NCI-H187 treated with DMSO at 0.1 percent for 48 hours (cell line): ENCODE results near the gene DLG4.
"Not testable (repeated sequence)": the region's sequence is repeated elsewhere in the genome, so short reads cannot be mapped to it uniquely, and the experiment has no call there.

Source experiments
- DNase-seq: peaks from one replicate; lab custom pipeline; 2025; lab: John Stamatoyannopoulos, UW

DLG4 gene

DNA sequence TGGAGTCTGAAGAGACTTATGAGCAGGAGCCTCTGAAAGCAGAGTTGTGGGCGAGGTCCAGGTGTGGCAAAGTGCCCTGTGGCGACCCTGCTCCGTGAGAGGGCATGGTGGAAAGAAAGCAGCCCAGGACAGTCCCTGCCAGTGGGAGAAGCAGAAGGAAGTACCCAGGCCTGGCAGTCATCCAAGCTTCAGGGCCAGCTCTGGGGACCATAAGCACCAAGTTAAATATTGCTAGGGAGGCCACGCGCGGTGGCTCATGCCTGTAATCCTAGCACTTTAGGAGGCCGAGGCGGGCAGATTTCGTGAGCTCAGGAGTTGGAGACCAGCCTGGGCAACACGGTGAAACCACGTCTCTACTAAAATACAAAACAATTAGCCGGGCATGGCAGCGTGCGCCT is 35.5 kb downstream of the DLG4 start:
- no peak for DNase-seq

DNA sequence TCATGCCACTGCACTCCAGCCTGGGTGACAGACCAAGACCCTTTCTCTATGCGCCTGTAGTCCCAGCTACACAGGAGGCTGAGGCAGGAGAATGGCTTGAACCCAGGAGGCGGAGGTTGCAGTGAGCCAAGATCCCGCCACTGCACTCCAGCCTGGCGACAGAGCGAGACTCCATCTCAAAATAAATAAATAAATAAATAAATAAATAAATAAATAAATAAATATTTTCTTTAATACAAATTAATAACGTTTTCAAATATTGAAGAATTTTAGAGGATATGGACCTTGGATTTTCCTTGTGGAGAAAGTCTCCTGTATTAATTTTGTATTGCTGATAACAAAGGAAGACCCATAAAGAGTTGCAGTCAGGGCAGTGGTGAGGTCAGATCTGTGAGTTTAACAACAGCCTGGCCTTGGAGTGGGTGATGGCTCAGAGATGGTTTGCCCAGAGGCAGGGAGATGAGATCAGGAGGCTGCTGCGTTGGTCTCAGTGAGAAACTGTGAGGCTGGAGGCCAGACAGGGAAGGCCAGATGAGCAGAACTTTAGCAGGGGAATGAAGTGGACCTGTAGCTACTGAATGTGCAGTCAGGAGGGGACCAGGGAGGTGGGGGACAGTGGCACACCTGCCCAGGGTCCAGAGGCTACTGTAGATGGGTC is 36.1 kb downstream of the DLG4 start:
- DNase-seq: no peak

DNA sequence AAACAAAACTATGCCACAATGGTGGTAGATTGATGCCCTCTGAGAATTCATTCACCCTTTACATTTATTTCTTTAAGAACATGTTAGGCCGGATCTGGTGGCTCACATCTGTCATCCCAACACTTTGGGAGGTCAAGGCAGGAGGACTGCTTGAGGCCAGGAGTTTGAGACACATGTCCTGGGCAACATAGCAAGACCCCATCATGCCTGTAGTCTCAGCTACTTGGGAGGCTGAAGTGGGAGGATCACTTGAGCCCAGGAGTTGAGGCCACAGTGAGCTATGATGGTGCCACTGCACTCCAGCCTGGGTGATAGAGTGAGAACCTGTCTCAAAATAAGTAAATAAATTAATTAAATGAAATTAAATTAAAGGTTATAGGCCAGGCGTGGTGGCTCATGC is 37.5 kb downstream of the DLG4 start:
- DNase-seq: not testable (repeated sequence)

DNA sequence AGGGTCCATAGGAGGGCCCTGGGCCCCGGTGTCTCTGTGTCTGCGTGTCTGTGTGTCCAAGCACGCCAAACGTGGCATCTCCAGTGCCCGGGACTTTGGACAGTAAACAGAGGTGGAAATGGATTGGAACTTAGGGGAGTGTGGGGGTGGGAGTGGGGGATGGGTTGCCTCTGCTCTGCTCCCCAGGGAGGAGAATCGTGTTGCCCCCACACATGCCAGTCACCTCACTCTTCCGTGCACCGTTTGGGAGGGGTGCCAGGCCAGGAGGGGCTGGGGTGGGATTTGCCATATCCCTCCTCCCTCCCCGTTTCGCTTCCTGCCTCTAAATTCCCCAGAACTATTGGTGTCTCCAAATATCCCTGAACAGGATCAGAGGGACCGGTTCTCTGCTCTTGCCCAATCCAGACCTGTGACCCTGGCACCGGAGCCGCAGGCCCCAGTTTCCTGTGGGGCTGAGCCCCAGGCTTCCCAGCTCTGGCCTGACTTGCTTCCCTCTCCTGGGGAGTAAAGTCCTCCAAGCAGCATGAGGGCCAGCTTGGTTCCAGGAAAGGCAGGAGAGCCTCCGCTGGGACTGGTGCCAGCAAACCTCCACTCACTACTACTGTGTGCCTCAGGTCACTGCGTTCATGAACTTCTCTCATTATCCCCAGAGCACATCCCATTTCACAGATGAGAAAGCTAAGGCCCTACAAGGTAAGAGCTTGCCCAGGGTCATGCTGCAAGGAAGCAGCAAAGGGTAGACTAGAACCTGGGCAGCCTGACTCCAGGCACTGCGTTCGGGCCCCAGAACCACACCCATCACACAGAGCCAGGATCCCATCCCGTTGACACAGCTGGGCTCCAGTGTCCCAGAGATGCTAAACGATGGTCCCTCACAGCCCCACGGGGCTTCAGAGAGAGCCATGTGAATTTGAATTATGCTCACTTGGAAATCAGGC is 40.0 kb downstream of the DLG4 start, which contains the start of gene ASGR1:
TSS of gene ASGR1 (minus strand) at position 54 of the 938 bp plus-strand sequence. CDS start 807 bp downstream, outside the sequence.
- DNase-seq: no peak

DNA sequence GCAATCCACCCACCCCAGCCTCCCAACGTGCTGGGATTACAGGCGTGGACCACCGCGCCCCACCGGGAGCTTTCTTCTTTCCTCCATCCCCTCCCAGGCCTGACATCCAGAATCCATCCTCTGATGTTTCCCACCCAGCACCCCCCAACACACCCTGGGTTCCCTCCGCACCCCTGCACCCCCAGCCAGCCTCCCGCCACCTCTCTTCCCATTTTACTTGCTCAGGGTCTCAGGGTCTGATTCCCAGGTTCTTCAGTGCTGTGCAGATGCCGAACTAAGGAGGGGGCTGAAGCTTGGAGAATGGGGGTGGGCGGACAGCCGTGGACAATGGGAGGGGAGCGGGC is 40.7 kb downstream of the DLG4 start:
- no peak for DNase-seq

DNA sequence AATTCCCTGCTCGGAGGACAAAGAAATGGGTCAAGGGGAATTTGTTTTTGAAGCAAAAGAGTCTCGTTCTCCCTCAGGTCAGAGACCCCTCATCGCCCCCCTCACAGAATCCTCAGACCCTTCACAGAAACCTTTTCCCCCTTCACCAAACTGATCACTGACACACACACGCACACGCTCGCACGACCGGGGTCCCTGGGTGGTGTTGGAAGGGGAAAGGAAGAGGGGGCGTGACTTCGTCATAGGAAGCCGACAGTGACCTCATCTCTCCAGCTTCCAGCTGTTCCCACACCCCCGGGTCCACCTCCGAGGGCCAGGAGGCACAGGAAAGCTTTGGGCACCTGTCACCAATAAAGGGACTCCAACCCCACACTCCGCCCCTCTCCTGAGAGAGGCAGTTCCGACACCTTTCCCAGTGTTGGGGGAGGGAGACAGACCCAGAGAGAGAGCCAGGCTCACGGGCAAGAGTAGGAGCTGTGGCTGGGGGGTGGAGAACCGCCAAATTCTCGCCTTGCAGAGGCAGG is 41.6 kb downstream of the DLG4 start:
- no peak for DNase-seq

DNA sequence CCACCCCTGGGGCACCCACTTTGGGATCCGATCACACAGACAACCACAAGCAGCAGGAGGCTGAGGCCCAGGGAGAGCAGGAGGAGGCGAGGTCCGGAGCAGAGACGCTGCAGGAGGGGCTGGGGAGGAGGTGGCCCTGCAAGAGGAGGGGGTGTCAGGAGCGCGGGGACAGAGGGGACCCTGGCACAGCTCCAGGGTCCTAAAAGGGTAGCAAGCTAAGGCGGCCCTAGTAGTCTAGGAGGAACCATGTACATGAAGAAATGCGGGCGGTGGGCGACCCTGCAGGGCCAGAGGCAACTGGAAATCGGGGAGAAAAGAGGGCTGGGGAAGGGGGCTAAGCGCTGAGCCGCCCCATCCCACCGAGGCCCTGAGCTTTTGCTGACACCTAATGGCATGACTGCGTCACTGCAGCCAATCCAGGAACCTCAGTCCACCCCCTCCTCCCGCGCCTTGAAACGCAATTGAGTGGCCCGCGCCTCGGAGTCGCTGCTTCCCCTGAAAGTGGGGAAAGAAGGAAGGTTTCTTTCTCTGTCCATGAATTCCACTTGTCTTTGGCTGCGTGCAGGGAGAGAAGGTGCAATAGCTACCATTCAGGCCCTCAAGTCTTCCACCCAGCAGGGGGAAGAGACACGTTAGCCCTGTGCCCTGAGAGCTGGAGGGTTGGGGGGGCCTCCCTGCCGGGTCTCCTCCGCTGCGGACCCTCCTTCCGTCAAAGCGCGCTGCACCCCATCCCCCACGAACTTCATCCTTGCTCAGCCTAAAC is 42.3 kb downstream of the DLG4 start:
- no peak for DNase-seq

DNA sequence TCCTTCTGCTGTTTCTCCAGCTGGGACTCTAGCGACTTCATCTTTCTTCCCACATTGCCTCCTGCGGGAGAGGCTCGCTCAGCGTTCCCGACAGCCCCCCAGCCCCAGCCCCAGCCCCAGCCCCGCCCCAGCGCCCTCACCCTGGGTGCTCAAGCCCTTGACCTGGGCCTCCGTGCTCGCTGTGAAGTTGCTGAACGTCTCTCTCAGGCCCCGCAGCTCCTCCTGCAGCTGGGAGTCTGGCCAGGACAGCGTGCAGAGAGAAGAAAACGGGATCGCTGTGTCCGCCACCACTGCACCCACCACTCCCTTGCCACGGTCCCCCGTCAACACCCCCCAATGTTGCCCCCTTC is 42.8 kb downstream of the DLG4 start:
- no peak for DNase-seq

DNA sequence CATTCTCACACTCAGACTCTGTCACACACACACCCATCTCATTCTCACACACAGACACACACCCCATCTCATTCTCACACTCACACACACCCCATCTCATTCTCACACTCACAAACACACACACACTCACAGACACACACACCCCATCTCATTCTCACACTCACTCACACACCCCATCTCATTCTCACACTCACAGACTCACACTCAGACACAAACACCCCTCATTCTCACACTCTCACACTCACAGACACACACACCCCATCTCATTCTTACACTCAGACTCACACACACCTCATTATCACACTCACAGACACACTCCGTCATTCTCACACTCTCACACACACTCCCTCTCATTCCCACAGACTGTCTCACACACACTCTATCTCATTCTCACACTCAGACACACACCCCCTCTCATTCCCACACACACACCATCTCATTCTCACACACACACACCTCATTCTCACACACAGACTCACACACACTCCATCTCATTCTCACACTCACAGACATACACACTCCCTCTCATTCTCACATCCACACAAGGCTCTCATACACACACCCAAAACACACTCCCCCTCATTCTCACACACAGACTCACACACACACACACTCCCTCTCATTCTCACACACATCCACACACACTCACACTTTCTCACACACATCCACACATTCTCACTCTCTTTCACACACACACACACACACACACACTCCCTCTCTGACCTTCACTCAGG is 43.4 kb downstream of the DLG4 start:
- no peak for DNase-seq

DNA sequence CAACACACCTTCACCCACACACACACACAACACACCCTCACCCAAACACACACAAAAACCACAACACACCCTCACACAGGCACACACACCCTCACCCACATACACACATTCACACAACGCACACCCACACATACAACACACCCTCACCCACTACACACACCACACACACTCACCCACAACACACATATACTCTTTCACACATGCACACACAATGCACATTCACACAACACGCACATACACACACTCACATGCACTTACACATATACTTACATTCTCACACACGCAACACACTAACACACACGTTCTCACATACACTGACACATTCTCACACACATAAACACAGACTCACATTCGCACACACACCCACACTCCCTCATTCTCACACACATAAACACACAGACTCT is 44.3 kb downstream of the DLG4 start:
- no peak for DNase-seq

DNA sequence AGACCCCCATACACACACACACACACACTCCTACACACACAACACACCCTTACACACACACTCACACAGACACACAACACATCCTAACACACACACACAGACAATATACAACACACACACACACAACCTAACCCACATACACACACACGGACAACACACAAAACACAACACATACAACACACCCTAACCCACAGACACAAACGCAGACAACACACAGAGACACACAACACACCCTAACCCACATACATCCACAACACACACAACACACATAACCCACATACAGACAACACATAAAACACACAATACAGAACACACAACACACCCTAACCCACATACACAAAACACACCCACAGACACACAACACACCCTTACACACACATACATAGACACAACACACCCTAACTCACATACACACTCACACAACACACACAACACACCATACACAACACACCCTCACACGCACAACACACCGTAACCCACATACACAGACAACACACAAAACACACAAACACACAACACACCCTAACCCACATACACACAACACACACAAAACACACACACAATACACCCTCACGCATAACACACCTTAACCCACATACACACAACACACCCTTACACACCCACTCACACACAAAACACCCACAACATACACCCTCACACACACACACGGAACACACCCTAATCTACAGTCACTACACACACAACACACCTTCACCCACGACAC is 44.9 kb downstream of the DLG4 start:
- no peak for DNase-seq

DNA sequence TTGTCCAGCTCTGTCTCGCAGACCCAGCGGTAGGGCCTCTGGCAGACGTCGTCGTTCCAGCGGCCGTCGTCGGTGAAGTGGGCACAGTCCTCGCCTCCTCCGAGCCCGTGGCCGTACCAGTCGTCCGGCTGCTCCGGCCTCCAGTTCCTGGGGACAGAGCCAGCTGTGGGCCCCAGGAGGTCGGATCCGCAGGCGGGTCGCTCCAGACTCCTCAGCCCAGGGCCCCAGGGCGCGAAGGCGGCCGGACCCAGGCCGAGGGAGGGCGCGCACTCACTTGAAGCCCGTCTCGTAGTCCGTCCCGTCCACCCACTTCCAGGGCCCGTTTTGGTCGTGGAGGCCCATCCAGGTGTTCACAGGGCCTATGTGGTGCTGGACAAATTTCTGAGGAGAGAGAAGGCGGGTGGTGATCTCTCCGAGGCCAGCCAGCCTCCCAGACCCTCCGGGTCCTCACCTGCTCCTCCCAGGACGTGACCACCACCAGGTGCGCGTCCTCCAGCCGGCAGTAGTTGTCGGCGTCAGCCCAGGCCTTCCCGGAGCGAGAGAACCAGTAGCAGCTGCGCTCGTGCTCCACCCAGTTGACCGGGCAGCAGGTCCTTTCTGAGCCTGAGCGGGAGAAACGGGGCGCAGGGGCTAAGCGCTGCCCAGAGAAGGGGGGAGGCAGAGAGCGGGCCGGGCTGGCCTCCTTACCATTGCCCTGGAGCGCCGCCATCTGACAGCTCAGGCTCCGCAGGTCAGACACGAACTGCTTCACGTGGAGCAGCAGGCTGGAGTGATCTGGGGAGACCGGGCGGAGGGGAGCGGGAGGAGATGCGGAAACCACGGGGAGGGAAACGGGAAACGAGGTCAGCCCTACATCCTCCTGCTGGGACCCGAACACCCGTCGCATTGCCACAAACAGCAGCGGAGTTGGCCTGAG is 45.7 kb downstream of the DLG4 start:
- no peak for DNase-seq

DNA sequence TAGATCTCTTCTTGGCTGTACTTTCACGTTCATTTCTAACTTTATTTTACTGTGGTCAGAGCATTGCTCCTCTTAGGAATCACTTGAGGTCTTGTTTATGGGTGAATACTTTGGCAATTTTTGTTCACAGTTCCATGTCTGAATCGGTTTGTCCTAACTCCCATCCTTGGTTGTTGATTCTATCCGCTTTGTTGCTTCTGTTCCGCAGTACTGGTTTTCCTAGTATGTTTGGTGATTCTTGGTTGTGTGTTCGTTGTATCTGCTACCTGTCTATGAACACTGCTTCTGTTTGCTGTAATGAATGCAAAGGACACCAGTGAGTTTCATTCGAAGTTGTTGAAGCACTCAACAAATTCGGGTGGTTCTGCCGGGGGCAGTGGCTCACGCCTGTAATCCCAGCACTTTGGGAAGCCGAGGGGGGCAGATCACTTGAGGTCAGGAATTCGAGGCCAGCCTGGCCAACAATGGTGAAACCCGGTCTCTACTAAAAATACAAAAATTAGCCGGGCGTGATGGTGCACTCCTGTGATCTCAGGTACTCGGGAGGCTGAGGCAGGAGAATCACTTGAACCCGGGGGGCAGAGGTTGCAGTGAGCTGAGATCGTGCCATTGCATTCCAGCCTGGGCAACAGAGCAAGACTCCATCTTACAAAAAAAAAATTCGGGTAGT is 47.0 kb downstream of the DLG4 start:
- DNase-seq: not testable (repeated sequence)

DNA sequence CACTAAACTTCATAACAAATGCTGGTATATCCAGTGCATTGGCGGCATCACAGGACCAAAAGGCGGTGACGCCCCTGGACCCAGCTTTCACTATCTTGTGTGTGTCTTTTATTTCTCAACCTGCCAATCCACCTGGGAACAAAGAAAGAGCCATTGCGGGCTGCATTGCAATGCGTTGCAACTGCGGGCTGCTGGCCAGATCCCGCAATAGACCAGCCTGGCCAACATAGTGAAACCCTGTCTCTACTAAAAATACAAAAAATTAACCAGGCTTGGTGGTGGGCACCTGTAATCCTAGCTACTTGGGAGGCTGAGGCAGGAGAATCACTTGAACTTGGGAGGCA is 50.1 kb downstream of the DLG4 start:
- DNase-seq: not testable (repeated sequence)

DNA sequence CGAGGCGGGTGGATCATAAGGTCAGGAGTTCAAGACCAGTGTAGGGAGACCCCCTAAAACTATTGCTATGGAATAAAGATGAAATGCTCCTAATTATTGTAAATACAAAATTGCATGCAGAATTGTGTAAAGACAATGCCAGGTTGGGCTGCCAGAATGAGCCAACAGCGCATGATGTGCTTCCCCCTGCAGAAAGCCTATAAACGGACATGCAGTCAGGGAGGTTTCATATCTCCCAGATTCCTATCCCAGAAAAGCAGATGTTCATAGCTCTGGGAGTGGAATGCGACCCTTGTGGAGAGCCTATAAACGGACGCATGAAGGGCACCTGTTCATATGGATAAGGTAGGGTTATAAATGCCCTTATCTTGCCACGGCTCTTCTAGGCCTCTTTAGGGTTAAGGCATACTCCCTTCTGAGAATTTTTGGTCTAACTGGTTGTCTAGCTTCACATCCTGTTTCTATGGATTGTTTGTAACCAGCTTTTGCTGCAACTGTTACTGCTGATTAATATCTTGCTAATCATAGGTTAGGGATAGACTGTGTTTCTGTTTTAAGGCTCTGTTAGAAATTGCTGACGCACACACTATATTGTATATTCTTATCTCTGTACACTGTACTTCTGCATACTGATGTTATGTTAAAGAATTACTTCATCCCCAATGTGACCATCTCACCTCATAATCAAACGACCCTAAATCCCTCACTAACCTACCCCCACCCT is 50.6 kb downstream of the DLG4 start:
- not testable (repeated sequence) for DNase-seq

DNA sequence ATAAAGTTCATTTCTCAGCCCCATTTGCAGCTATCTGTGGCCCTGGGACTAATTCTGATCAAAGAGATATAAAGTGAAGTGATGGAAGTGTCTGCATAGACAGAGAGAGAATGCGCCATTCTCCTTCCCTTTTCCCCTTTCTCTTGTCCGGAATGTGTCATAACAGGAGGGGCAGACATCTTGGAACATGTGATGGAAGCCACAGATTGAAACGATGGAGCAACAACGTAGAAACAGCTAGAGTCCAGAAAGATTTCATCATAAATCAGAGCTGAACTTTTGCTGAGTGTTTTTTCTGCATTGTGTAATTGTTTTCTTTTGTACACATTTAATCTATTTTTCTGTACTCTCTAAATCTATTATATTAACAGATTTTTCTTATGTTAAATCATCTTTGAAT is 51.8 kb downstream of the DLG4 start:
- DNase-seq: no peak

DNA sequence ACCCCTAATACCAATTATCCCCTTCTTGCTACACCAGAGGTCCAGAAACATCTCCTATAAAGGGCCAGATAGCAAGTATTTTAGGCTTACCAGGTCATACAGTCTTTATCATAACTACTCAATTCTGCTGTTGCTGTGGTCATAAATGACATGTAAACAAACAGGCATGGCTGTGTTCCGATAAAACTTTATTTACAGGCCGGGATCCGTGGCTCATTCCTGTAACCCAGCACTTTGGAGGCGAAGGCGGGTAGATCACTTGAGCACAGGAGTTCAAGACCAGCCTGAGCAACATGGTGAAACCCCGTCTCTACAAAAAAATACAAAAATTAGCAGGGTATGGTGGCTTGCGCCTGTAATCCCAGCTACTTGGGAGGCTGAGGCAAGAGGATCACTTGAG is 52.8 kb downstream of the DLG4 start:
- DNase-seq: no peak

DNA sequence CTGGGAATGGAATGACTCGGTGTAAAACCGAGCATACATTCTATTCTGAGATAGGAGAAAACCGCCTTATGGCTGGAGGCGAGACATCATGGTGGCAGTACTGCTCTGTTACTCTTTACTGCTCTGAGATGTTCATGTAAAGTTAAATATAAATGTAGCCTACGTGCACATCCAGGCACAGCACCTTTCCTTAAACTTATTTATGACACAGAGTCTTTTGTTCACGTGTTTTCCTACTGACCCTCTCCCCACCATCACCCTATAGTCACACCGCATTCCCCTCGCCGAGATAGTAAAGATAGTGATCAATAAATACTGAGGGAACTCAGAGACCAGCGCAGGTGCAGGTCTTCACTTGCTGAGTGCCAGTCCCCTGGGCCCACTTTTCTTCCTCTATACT is 60.1 kb downstream of the DLG4 start:
- not testable (repeated sequence) for DNase-seq

DNA sequence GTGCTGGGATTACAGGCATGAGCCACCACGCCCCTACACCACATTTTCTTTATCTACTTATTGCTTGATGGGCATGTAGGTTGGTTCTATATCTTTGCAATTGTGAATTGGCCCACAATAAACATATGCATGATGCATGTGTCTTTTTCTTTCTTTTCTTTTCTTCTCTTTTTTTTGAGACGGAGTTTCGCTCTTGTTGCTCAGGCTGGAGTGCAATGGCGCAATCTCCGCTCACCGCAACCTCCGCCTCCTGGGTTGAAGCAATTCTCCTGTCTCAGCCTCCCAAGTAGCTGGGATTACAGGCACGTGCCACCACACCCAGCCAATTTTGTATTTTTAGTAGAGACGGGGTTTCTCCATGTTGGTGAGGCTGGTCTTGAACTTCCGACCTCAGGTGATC is 61.2 kb downstream of the DLG4 start:
- DNase-seq: not testable (repeated sequence)
